Measurements from ENCODE around the gene MRFAP1L1.

MRFAP1L1 gene

DNA sequence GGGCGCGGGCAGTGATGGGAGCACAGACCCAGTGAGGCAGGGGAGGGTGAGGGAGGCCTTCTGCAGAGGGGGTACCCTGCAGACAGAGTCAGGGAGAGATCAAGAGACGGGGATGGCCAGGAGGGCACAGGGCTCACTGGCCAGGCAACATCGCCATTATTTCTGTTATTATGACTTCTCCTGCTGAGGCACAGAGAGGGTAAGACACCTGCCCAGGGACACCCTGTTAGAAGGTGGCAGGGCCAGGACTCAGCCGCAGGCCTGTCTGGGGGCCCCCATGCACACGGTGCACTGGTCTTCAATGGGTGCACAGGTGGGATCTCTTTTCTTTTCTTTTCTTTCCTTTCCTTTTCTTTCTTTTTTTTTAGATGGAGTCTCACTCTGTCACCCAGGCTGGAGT is 22.1 kb upstream of the MRFAP1L1 start:
- TF ChIP-seq, protein P1, sequence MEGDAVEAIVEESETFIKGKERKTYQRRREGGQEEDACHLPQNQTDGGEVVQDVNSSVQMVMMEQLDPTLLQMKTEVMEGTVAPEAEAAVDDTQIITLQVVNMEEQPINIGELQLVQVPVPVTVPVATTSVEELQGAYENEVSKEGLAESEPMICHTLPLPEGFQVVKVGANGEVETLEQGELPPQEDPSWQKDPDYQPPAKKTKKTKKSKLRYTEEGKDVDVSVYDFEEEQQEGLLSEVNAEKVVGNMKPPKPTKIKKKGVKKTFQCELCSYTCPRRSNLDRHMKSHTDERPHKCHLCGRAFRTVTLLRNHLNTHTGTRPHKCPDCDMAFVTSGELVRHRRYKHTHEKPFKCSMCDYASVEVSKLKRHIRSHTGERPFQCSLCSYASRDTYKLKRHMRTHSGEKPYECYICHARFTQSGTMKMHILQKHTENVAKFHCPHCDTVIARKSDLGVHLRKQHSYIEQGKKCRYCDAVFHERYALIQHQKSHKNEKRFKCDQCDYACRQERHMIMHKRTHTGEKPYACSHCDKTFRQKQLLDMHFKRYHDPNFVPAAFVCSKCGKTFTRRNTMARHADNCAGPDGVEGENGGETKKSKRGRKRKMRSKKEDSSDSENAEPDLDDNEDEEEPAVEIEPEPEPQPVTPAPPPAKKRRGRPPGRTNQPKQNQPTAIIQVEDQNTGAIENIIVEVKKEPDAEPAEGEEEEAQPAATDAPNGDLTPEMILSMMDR (IDR thresholded peaks at IDR 0.05) = no peak

DNA sequence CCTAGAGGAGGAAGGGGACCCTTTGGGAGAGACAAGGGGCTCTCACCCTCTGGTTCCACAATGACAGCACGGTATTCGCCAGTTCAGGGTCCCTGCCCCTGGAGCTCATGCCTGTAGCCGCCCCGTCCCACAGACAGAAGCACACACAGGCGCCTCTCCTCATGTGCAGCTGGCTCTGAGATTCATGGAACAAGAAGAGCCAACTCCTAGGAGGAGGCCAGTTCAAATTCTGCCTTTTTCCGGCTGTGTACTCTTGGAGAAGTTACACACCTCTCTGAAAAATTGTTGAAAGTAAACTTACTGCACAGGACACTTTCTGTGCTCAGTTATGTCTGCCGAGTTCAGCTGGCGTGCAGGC is 21.6 kb upstream of the MRFAP1L1 start:
- TF ChIP-seq, protein P1 (IDR thresholded peaks at IDR 0.05) = no peak

DNA sequence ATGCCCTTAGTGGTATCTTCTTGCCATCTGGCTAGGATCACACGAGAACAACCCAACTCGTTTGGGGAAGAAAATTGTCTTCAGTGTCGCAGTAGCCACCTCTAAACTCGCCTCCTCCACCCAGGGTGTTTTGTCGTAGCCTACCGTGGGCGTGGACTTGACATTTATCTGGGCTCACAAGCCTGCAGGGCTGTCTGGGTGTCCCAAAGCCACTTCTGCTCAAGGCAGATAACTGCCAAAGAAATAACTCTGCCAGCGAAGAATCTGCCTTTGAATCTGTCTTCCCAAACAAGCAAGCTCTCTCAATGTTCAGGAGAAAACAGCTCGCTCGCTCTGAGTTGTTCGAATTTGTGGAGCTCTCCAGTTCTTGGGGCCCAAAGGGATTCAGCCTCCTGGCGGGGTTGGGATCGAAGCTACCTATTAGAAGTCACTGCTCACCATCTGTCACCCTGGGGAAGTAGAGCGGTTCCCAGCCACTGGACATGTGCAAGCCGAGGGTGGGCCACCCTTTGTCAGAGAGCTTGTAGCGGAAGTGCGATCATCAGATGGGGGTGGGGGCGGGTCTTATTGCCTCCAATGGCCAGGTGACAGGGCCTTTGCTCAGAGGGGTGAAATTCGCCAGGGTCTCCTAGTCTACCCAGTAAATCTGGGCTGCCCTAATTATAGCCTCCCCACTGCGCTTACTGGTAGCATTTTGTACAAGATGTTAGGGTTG is 21.1 kb upstream of the MRFAP1L1 start:
- TF ChIP-seq, protein P1 (IDR thresholded peaks at IDR 0.05) = no peak

DNA sequence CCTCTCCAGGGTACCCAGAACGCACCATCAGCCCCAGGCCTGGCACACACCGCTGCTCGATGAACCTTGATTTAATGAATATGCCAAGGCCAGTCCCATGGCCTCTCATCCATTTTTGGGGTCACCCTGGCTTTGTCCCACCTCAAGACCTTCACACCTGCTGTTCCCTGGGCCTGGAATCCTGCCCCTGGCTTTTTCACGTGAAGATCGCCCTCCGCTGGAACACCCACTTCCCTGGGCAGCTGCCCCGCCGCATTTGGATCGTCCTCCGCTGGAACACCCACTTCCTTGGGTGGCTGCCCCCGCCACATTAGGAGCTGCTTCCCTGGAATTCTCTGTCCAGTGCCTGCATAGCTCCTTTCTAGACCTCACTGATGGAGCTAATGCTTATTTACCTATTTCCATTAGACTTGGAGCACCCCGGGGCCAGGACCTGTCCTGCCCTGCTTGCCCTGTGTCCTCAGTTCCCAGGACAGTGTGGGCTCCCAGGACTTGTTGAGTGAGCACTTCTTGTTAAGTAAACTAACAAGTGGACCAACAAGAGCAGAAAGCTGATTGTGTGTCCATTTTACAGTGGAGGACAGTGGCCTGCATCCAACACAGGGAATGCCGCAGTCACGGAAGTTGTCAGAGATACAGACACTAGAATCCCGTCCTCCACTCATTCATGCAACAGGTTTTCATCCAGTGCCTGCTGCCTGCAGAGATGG is 18.8 kb upstream of the MRFAP1L1 start:
- TF ChIP-seq, protein P1 (IDR thresholded peaks at IDR 0.05) = no peak

DNA sequence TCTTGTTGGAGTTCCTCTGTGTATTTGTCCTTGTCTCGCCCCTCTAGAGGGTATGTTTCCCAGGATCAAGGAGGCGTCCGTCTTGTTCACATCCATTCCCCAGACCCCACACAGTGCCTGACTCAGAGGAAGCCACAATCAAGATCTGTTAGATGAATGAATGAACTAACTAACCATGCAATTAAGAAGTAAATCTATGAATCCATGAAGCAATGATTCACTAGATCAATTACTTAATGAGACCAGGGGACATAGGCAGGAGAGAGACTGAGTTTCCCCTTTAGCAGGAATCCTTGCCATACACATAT is 18.2 kb upstream of the MRFAP1L1 start:
- TF ChIP-seq, protein P1 (IDR thresholded peaks at IDR 0.05) = no peak

DNA sequence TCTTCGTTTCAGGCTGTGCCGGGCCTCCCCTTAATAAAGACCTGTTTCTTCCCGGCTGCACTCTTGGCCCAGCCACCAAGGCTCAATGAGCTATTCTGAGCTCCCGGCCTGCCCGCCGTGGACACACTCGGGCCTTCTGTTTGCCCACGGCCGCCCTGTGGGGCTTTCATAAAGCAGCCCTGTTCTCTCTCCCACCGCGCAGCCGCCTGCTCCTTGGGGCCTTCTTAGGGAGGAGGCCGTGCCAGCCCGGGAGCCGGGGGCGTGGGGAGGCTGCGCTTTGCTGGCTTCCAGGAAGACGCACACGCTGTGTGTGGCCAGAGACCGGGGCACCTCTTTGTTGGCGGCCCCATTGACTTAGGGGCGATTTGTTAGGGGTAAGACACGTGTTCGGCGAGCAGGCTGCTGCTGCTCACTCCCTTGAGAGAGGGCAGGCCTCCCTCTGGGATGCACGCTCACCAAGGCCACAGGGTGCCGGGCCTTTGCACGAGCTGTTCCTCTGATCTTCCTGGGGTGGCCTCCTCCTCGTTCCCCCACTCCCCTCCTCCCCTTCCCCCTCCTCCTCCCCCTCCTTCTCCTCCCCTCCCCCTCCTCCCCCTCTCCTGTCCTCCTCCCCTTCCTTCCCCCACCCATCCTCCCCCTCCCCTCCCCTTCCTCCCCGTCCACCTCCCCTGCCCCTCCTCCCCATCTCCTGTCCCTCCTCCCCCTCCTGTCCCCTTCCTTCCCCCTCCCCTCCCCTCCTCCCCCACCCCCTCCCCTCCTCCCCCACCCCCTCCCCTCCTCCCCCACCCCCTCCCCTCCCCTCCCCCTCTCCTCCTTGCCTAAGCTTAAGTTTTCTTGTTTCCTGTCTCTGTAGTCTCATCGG is 17.6 kb upstream of the MRFAP1L1 start:
- TF ChIP-seq, protein P1 (IDR thresholded peaks at IDR 0.05) = no peak

DNA sequence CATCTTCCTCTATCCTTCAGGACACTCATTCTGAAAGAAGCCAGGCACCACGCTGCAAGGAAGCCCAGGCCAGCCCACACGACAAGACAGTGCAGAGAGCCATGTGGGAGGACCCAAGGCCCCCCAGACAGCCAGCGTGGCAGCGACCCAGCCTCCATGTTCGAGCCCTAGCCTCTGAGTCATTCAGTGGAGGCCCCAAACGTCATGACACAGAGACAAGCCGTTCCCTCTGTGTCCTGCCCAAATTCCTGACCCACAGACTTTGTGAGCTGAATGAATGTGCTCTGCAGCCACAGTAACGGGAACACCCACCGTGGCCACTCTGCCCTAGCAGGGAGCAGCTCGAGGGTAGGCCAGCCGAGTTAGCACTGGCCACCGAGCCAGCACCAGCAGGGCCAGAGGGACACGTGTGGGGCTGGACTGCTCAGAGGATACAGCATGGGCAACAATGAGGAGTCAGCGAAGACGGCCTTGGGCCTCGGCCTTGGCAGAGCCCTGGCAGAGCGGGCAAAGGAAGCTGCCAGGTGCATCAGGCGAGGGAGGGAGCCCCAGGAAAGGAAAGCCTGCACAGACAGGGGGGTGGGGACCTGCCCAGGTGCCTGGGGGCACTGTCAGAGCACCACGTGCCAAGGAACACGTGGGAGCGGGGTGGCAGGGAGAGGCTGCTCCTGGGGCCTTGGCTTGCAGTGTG is 14.9 kb upstream of the MRFAP1L1 start:
- TF ChIP-seq, protein P1 (IDR thresholded peaks at IDR 0.05) = no peak

Measured in LNCAP (cell line).